HG03439 (cell line): ENCODE measurements around the gene LONP2.
"Not testable (repeated sequence)": the region's sequence is repeated elsewhere in the genome, so short reads cannot be mapped to it uniquely, and the experiment has no call there.

ENCODE experiments used
- ATAC-seq: cut with Tn5 transposase; IDR thresholded peaks from one replicate; pipeline ENCODE4 v1.9.1; 2021; ENCODE audit warnings: mild to moderate bottlenecking, moderate library complexity; ENCODE audit not compliant: unreplicated experiment

Gene LONP2

DNA sequence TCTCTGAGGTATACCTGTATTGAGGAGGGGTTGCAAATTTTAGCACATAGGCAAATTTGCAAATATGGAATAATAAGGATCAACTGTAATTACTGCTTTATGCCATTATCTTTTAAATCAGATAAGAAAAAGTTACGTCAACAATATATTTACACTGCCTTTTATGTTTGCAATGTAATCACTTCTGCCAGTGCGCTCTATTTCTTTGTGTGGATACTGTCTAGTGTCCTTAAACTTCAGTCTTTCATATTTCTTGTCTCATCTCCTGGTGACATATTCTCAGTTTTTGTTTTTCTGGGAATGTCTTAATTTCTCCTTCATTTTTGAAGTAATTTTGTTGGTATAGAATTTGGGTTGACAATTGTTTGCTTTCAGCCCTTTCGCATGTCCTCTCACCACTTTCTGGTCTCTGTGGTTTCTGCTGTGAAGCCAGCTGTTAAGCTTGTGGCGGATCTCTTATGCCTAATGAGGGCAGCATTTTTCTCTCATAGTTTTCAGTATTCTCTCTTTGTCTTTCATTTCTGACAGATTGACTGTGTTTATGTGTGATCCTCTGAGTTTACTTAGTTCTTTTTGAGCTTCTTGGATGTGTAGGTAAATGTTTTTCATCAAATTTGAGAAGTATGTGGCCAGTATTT lies 40.8 kb downstream of the LONP2 start:
- no peak for ATAC-seq

DNA sequence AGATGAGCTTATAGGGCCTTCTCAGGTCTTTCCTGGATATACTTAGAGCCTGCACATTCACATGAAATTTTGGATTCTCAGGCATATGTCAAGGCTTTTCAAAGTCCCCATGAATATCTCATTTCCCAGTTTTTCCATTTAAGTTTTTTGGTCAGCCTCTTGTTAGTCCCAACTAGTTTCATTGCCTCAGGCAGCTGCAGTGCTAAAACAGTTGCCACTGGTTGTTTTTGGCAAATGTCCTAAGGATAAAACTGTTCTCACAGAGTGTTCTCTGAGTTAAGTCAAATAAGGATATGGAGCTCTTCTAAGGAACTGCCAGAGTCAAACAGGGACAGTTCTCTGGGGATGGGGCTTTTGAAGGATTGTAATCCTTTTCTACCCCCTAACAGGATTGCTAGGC lies 43.1 kb downstream of the LONP2 start:
- ATAC-seq, result no peak

DNA sequence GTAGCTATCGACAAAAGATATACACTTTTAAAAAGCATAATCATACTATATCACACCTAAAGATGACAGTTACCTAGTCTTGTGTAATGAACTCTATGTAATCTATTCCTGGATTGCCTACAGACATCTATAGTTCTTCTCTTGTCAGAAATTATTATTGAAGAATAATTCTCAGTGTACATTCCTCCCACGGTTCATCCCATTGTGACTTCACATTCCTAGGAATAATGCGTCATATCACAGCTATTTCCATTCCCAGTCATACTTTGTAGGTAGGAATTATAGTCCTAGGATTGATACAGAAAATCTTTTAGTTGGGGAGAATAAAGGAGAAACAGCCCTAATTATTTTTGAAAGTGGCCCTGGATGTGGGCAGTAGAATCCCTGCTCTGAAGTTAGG lies 47.2 kb downstream of the LONP2 start:
- ATAC-seq, result no peak

DNA sequence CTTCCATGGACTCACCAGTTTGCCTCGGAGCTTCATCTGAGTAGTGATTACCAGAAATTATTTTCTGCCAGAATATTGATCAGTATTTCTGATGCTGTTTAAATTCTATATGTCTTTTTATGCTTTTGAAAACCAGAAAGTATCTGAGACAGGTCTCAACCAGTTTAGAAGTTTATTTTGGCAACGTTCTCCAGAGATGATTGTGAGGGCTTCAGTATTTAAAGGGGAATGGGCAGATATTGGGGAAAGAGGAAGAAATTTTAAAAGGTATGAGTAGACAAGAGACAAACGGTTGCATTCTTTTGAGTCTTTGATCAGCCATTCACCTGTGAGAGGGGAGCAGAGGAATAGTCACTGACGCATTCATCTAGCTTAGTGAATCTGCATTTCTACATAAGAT lies 47.7 kb downstream of the LONP2 start:
- no peak for ATAC-seq

DNA sequence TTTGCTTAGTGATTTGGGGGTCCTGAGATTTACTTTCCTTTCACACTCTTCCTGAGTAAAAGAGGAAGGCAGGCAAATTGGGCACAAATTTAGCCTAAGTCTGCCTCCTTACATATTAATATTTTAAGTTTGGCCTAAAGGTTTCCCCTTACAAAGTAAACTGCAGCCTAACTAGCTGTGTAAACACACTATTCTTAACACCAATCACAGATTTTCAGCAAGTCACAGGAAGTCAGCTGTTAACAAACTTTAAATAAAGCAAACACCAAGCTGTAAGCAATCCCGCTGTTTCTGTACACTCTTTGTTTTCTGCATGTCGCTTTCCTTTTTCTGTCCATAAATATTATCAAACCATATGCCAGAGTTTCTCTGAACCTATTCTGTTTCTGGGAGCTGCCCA lies 48.4 kb downstream of the LONP2 start:
- no peak for ATAC-seq

DNA sequence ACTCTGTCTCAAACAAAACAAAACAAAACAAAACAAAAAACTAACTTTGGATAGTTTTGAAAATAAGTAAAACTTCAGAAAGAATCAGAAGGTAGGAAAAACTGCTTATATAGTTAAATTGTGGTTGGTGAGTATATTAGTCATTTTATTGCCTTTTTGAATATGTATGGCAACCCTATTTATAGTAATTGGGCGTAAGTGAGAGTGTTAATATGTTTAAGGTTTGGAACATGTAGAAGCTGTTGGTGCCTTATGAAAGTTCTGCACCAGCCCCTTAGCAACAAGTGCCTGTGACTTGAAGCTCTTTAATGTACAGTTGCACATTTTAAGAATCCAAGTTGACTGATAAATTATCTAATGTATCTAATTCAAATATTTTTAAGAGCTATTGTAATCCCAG lies 50.6 kb downstream of the LONP2 start:
- ATAC-seq, result no peak

DNA sequence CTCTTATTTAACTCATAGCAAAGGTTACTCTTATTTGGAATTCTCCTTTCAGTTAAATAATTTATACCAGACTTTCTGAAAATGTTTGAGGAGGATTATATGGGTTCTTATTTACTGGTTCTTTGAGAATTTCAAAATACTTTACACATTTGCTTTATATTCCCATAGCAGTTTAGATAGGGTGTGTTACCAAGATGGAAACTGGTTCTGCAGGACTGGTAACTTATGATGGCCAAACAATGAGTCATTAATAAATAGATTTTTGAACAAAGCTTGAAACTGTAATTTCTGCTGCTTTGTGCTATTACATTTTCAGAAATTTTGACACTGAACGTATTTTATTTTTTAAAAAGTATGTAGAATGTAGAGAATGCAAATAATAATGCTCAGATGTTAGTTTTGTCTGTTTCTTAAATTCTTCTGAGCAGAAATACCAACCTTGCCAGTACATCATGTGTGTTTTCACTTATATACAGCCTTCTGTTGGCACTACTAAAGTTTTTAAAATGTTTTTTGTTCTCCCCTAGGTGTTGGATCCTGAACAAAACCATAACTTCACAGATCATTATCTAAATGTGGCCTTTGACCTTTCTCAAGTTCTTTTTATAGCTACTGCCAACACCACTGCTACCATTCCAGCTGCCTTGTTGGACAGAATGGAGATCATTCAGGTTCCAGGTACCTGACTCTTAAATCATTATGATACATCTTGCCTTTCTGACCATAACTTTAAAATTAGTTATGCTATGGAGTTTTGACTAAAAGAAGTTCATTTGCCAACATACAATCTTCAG lies 51.6 kb downstream of the LONP2 start:
- no peak for ATAC-seq

DNA sequence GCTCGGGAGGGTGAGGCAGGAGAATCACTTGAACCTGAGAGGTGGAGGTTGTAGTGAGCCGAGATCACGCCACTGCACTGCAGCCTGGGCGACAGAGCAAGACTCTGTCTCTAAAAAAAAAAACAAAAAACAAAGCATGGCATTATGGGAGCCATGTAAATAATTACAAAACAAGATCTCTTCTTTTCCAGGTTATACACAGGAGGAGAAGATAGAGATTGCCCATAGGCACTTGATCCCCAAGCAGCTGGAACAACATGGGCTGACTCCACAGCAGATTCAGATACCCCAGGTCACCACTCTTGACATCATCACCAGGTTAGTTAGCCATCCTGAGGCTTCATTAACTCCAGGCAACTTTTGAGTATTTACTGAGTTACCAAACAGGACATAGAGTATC lies 55.4 kb downstream of the LONP2 start:
- no peak for ATAC-seq

DNA sequence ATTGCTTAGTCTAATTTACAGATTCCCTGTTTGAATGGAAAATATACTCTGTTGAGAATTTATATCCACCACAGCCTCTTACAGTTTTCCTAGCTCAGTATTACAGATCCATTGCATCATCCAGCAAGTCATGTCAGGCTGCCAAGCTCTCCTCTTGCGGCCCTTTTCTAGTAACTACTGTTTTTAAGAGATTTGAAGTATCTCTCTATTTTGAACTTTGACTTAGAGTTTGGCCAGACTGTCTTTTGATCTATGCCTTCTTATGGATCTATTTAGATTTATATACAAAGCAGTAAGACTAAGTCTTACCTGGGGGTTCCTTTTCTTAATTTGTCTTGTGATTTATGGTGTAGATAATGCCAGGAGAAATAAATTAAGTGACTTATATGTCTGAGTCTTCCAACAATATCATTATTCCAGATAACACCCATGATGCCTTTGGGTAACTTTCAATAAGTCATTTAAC lies 56.3 kb downstream of the LONP2 start:
- ATAC-seq, result no peak

DNA sequence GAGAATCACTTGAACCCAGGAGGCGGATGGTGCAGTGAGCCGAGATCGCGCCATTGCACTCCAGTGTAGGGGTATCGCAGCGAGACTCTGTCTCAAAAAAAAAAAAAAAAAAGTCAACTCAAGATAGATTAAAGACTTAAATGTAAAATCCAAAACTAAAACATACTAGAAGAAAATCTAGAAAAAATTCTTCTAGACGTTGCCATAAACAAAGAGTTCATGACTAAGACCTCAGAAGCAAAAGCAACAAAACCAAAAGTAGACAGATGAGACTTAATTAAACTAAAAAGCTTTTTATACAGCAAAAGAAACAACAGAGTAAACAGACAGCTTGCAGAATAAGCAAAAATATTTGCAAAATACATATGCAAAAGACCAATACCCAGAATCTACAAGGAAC lies 64.4 kb downstream of the LONP2 start:
- no peak for ATAC-seq

DNA sequence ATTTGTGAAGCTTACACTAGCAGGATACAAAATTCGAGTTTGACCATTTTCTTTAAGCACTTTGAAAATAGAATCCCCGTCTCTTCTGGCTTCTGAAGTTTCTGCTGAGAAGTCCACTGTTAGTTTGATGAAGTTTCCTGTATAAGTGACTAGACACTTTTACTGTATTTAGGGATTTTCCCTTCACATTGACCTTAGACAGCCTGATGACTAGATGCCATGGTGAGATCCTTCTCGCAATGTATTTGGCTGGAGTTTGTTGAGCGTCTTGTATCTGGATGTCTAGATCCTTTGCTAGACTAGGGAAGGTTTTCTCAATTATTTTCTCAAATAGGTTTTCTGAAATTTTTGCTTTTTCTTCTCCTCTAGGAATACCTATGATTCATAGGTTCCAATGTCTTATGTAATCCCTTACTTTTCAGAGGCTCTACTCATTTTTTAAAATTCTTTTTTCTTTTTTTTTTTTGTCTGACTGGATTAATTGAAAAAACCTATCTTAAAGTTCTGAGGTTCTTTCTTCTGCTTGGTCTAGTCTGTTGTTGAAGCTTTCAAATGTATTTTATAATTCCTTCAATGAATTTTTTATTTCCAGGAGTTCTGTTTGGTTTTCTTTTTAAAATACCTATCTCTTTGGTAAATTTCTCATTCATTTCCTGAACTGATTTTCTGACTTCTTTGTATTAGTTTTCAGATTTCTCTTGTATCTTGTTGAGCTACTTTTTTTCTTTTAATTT lies 67.0 kb downstream of the LONP2 start:
- ATAC-seq, result no peak

DNA sequence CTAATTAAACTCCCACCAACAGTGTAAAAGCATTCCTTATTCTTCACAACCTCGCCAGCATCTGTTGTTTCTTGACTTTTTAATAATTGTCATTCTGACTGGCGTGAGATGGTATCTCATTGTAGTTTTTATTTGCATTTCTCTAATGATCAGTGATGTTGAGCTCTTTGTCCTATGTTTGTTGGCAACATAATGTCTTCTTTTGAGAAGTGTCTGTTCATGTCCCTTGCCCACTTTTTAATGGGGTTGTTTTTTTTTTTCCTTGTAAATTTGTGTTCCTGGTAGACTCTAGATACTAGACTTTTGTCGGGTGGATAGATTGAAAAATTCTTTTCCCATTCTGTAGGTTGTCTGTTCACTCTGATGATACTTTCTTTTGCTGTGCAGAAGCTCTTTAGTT lies 69.8 kb downstream of the LONP2 start:
- not testable (repeated sequence) for ATAC-seq

DNA sequence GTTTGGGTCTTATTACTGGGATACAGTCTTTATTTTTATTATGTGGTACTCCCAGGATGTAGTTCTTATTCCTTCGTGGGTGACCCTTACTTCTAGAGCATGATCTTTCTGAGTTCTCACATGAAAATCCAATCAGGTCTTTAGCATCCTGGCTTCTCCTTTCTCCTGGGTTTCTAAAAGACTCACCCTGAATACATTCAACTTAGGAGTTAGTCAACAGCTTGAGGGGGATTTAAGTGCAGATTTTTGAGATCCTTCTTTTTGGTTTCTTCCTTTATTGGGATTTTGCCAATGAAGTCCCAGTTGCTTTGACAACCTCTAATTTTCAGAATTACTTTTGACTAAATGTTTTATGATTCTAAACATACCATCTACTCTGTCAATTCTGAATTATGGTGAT lies 72.9 kb downstream of the LONP2 start:
- no peak for ATAC-seq

DNA sequence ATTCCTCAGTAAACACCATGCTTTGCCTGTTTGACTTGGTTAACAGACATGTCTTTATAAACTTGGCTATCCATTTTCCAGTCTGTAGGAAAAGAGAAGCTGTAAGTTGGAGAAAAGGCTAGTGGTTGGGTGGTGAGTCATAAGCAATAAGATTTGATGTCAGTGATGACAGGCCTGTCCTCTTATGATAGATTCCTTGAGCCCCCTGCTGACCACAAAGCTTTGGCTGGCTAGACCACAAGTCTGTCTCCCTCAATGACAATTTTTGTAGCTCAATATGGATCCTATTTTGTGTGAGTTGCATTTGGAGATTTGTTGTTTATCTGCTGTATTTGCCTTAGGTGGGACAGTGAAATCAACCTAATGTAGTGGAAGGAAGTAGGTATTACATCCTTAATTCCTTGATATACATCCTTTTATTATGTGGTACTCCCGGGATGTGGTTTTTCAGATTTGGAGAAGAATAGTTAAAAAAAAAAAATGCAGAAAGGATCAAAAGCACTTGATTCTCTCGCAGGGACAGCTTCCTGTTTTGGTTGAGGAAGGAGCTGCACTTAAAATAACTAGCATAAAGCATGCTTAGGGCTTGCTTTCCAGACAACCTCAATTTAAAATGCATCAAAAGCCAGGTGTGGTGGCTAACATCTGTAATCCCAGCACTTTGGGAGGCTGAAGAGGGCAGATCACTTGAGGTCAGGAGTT lies 73.7 kb downstream of the LONP2 start:
- ATAC-seq, result no peak

DNA sequence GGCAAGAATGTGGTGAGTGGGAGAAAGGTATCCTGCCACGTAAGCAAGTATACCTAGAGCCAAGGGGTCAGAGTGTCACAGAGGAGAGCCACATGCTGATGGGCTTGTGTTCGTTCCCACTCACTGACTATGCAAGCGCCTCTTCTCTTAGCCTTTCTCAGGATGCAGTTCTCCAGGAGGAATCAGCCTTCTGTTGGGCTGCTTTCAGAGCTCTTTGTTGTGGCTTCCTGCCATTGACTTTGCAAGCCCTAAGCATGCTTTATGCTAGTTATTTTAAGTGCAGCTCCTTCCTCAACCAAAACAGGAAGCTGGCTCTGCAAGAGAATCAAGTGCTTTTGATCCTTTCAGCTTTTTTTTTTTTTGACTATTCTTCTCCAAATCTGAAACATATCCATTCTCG lies 74.5 kb downstream of the LONP2 start:
- ATAC-seq, result no peak

DNA sequence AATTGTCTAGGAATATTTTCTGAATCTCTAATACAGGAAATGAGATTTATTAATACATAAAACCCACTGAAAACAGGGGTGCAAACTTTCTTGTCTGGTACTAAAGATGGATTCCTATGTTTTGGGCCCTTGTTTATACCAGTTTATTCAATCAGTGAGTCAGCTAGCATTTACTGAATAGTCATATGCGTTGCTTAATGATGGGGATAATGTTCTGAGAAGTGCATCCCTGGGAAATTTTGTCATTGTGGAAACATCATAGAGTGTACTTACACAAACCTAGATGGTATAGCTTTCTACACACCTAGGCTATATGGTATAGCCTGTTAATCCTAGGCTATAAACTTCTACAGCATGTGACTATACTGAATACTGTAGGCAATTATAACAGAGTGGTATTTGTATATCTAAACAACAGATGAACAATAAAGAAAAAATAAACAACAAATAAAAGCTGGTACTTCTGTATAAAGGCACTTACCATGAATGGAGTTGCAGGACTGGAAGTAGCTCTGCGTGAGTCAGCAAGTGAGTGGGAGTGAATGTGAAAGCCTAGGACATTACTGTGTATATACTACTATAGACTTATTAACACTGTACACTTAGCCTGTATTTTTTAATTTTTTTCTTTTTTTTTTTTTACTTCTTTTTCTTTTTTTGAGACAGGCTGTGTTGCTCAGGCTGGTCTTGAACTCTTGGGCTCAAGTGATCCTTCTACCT lies 77.4 kb downstream of the LONP2 start:
- no peak for ATAC-seq

DNA sequence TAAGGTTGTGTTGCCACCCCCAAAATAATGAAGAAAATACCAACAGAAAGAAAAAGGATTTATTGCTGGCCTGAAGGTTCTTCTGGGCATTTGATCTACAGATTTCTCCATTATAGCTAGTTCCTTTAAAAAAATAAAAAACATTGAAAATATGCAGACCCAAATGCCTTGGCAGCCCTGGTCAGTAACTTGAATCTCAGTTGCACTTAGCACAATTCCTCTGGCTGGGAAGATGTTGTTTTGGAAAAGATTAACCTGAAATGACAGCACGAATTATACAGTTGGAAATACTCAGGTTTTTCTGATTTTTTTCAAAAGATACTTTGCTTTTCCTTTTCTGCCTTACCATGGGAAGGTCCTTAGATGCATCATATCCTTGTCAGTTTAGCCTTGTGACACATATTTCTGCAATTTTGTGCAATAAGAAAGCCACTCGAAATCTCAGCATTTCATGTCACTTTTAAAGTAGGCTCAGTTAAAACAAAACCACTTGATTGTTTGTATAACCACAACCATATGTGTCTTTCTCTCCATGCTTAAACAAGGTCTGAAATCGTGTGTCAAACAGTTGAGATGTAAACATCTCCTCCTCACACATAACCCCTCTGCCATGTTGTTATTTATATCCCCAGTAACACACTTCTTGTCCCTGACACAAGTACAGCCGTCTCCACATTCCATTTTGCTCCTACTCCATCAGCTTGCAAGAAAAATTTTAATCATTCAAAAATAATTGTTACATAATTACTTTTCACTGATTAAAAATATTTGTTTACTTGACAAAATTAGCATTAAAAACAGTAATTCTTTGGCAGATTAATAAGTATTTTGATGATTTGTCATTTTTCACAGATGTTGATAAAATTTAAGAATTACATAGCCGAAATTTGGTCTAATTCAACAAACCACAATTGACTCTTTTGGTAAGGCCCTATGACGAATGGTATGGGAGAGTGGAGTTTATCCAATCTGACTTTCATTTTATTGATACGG lies 80.0 kb downstream of the LONP2 start:
- no peak for ATAC-seq

DNA sequence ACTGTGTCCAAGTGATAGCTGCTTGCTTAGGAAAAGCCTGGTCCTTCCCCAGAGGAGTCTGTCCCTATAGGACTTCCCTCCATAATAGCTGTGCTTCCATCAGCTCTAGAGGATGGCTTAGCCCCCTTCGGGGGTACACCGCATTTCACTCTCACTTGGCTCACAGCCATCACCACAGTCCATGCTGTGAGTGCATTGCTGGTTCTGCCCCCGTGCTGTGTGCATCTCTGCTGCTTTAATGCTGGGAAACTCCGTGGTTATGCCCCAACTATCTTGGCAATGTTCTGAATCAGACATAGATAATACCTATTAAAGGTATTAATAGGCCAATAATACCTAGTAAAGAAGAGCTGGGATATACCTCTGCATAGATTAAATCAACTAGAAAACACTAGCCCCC lies 82.8 kb downstream of the LONP2 start:
- no peak for ATAC-seq

DNA sequence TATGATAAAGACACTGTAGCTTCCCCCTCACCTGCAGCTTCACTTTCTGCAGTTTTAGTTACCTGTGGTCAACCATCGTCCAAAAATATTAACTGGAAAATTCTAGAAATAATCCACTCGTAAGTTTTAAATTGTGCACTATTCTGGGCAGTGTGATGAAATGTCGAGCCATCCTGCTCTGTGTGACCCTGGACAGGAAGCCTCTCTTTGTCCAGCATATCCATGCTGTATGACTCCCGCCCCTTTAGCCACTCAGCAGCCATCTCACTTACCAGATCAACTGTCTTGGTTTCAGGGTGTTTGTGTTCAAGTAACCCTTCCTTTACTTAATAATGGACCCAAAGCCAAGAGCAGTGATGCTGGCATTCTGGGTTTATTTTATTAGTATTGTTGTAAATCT lies 85.0 kb downstream of the LONP2 start:
- ATAC-seq, result no peak
